ENCODE data around the gene TAF1C. TPM values are rescaled to one million over a fixed set of nuclear protein-coding genes. Genes with fewer than 3 reads are reported as not detected.

TAF1C gene
- total and polyA plus RNA-seq, 2 of the 4 experiments (the other 2 are of a cell fraction): 7.3 to 35.5 TPM

GRCh38 chr16:84224554-84224953 is 37.7 kb upstream of the TAF1C start:
- no TSS peak for BruUV-seq (replicated peaks)
- dilution Hi-C loops (cut with HindIII; ENCODE audit: low sequenced_read_pairs, unreplicated experiment): no loop called here
- 67% methylated on average over 1 of the region's 3 CpGs; no CpG with 5 or more reads in 1 of the 2 experiments for WGBS, 2 experiments (ENCODE audit: extremely low coverage in 2 of 2, insufficient read length in 1 of 2)

More at GRCh38 chr16:84224554-84224953, 37.7 kb upstream of the TAF1C start:
- POLR2A ChIA-PET (ENCODE audit: unreplicated experiment): no interaction called here
- in situ Hi-C loops (cut with MboI; ENCODE audit: low sequenced_read_pairs) (no loop called here), intact Hi-C loops (cut with micrococcal nuclease) (no loop called here)
- H3K23ac ChIP-seq (ENCODE audit: low read depth, low read length): no peak overlapping the region
- DNase-seq: no peak
- H2BK15ac ChIP-seq (ENCODE audit: low read depth, low read length): no peak overlapping the region
- CTCF ChIA-PET: no interaction called here
- H3K4me3 ChIP-seq (ENCODE audit: insufficient read depth, low read depth, low read length): no peak overlapping the region
- no peak overlapping the region for H2BK5ac ChIP-seq (ENCODE audit: low read depth, low read length, poor library complexity, severe bottlenecking)
- no peak overlapping the region for H3K27ac ChIP-seq (ENCODE audit: insufficient read depth, low read length)
- H3K14ac ChIP-seq (replicated peaks; ENCODE audit: low read depth, low read length): no peak overlapping the region
- H3K4me1 ChIP-seq (ENCODE audit: control insufficient read depth, insufficient read depth, low read length): peaks cover 10% of the 10 kb centered on the region
- ATAC-seq (ENCODE audit: low read depth): no peak
- no peak overlapping the region for H2AK9ac ChIP-seq (replicated peaks; ENCODE audit: low read depth, low read length, poor library complexity)
- H3K79me1 ChIP-seq (ENCODE audit: low read depth in 1 of 2, low read length in 2 of 2): no peaks in the 10 kb centered on the region
- H3K18ac ChIP-seq (ENCODE audit: low read depth, low read length): no peak overlapping the region
- H2BK120ac ChIP-seq (ENCODE audit: low read depth, low read length): no peak overlapping the region
- H4K20me1 ChIP-seq (ENCODE audit: insufficient read depth, low read length): no peaks in the 10 kb centered on the region
- no peaks in the 10 kb centered on the region for H3K9me3 ChIP-seq (ENCODE audit: control insufficient read depth, insufficient read depth, low read length)
- no peak overlapping the region for H2AK5ac ChIP-seq (ENCODE audit: low read depth, low read length)
- H2AFZ ChIP-seq (replicated peaks; ENCODE audit: low read length, poor library complexity): no peak overlapping the region
- H4K8ac ChIP-seq (ENCODE audit: low read depth in 2 of 2, low read length in 2 of 2): no peak overlapping the region
- H3K9me1 ChIP-seq (ENCODE audit: insufficient read depth, low read length): peaks cover 6% of the 10 kb centered on the region; the same call in 1 of the 2 replicates
- H3K4me2 ChIP-seq (ENCODE audit: low read depth, low read length): no peak overlapping the region
- H4K91ac ChIP-seq (ENCODE audit: insufficient read depth, low read depth, low read length): no peak overlapping the region
- H3K4ac ChIP-seq (ENCODE audit: low read depth, low read length): no peak overlapping the region
- H3K56ac ChIP-seq (ENCODE audit: extremely low read depth, insufficient read depth, low read length): no peak overlapping the region
- no peak overlapping the region for H3K9ac ChIP-seq (ENCODE audit: low read depth, low read length)
- no peak overlapping the region for H4K5ac ChIP-seq (ENCODE audit: low read depth, low read length)
- H3K27me3 ChIP-seq (ENCODE audit: control insufficient read depth, insufficient read depth, low read length): peaks cover 8% of the 10 kb centered on the region; the same call in 1 of the 2 replicates
- H2BK20ac ChIP-seq (ENCODE audit: low read depth, low read length): no peak overlapping the region
- H3K36me3 ChIP-seq (ENCODE audit: control insufficient read depth, insufficient read depth, low read length): no peaks in the 10 kb centered on the region
- no peak for TF ChIP-seq NFE2L2 (IDR thresholded peaks at IDR 0.05; ENCODE audit: low read depth, low read length)
- TF ChIP-seq MAFK (IDR thresholded peaks at IDR 0.05; ENCODE audit: low read depth, low read length): no peak
- TF ChIP-seq CTCF (conservative IDR thresholded peaks at IDR 0.05; ENCODE audit: low read depth, low read length): no peak
- no peak for TF ChIP-seq SMC3 (IDR thresholded peaks at IDR 0.05; ENCODE audit: low read depth, low read length)
- no peak for TF ChIP-seq FOS (IDR thresholded peaks at IDR 0.05; ENCODE audit: low read depth, low read length)
- no peak for TF ChIP-seq POLR2A (IDR thresholded peaks at IDR 0.05; ENCODE audit: low read depth, low read length)
- no peak for TF ChIP-seq BHLHE40 (IDR thresholded peaks at IDR 0.05; ENCODE audit: low read depth, low read length)
- TF ChIP-seq MAZ (IDR thresholded peaks at IDR 0.05; ENCODE audit: borderline replicate concordance, low read depth, low read length): no peak
